Endodermal cell (in vitro differentiated cells): ENCODE measurements around the gene MSH6. TPM values are rescaled to one million over a fixed set of nuclear protein-coding genes. Genes with fewer than 3 reads are reported as not detected.
A peak's percentile ranks its signal among the peaks of the same experiment; 100 is the strongest.

ENCODE experiments used
- DNase-seq: peaks from one replicate; pipeline ENCODE4 v3.0.0-alpha.2; 2017
- H3K27ac ChIP-seq: 2 replicates; pipeline ENCODE4 v1.5.1; 2013; ENCODE audit warnings: mild to moderate bottlenecking, low read depth, low read length, moderate library complexity
- H3K27me3 ChIP-seq: 2 replicates; pipeline ENCODE4 v1.6.1; 2013; ENCODE audit warnings: mild to moderate bottlenecking, low read length, moderate library complexity; ENCODE audit not compliant: insufficient read depth, control insufficient read depth, poor library complexity, severe bottlenecking
- H3K36me3 ChIP-seq: 2 replicates; pipeline ENCODE4 v1.7.0; 2013; ENCODE audit warnings: mild to moderate bottlenecking, low read length, moderate library complexity; ENCODE audit not compliant: control insufficient read depth, insufficient read depth
- H3K4me1 ChIP-seq: one replicate; pipeline ENCODE4 v1.7.0; 2013; ENCODE audit warnings: low read length; ENCODE audit not compliant: control insufficient read depth, insufficient read depth
- H3K4me3 ChIP-seq: 2 replicates; pipeline ENCODE4 v1.5.1; 2013; ENCODE audit warnings: mild to moderate bottlenecking, low read length, moderate library complexity
- H3K9ac ChIP-seq: 2 replicates; pipeline ENCODE4 v1.6.1; 2013; ENCODE audit warnings: mild to moderate bottlenecking, low read length, moderate library complexity; ENCODE audit not compliant: poor library complexity, severe bottlenecking; ENCODE audit errors: extremely low read depth
- H3K9me3 ChIP-seq: 2 replicates; pipeline ENCODE4 v1.6.1; 2013; ENCODE audit warnings: mild to moderate bottlenecking, low read length, moderate library complexity; ENCODE audit not compliant: control insufficient read depth
- H3K27ac Mint-ChIP-seq: 2 replicates; pipeline ENCODE4 v1.8.0; 2020; ENCODE audit warnings: mixed read lengths
- H3K27me3 Mint-ChIP-seq: 2 replicates; pipeline ENCODE4 v1.8.0; 2021; ENCODE audit warnings: mild to moderate bottlenecking, mixed read lengths; ENCODE audit not compliant: insufficient read depth
- H3K36me3 Mint-ChIP-seq: 2 replicates; pipeline ENCODE4 v1.8.0; 2020; ENCODE audit warnings: low read depth, mixed read lengths
- H3K4me1 Mint-ChIP-seq: 2 replicates; pipeline ENCODE4 v1.8.0; 2020; ENCODE audit warnings: mixed read lengths
- H3K4me3 Mint-ChIP-seq: 2 replicates; pipeline ENCODE4 v1.8.0; 2020; ENCODE audit warnings: mild to moderate bottlenecking, moderate library complexity, mixed read lengths
- H3K9me3 Mint-ChIP-seq: 2 replicates; pipeline ENCODE4 v1.8.0; 2020; ENCODE audit warnings: mild to moderate bottlenecking, mixed read lengths
- WGBS, 2 experiments: methylation state at CpG; one replicate each; pipeline versions ENCODE4 v1.1.5 to v1.1.7; 2013; ENCODE audit warnings: missing lambda C conversion rate in 2 of 2, mixed read lengths in 1 of 2; ENCODE audit not compliant: insufficient coverage in 1 of 2, insufficient read length in 1 of 2; 5-methylcytosine and 5-hydroxymethylcytosine counted together
- total RNA-seq, 2 donors: library from RNA; stranded (reverse); fragmentation: NEBNext Ultra II Directional in 1 of 2; extraction: Animal tissue kit (Norgen Biotek cat#: 25700) in 1 of 2; gene quantifications; 2 replicates in 1 of 2; 3 replicates in 1 of 2; pipeline ENCODE4 v1.2.1, GENCODE V29; 2021
- TF ChIP-seq, protein P1 (sequence below): fragments of 200-600 bp; sonication (generic); conservative IDR thresholded peaks from 2 replicates; pipeline ENCODE4 v1.5.0; 2021; ENCODE audit warnings: antibody characterized with exemption, mild to moderate bottlenecking

MSH6 gene
- total RNA-seq, 2 donors from 2014 or later = 363 to 368 TPM

GRCh38 chr2:47783486-47784351 is 774 bp downstream of the MSH6 start:
- Mint-ChIP-seq H3K4me3 (peak overlapping the region; percentile 88), H3K4me1 (peaks cover 14% of the 10 kb centered on the region), H3K27ac (peak overlapping the region; percentile 93), H3K36me3 (peaks cover 37% of the 10 kb centered on the region), H3K27me3 (no peaks in the 10 kb centered on the region), H3K9me3 (no peaks in the 10 kb centered on the region)
- no peaks in the 10 kb centered on the region for H3K27me3 ChIP-seq
- TF ChIP-seq, protein P1, sequence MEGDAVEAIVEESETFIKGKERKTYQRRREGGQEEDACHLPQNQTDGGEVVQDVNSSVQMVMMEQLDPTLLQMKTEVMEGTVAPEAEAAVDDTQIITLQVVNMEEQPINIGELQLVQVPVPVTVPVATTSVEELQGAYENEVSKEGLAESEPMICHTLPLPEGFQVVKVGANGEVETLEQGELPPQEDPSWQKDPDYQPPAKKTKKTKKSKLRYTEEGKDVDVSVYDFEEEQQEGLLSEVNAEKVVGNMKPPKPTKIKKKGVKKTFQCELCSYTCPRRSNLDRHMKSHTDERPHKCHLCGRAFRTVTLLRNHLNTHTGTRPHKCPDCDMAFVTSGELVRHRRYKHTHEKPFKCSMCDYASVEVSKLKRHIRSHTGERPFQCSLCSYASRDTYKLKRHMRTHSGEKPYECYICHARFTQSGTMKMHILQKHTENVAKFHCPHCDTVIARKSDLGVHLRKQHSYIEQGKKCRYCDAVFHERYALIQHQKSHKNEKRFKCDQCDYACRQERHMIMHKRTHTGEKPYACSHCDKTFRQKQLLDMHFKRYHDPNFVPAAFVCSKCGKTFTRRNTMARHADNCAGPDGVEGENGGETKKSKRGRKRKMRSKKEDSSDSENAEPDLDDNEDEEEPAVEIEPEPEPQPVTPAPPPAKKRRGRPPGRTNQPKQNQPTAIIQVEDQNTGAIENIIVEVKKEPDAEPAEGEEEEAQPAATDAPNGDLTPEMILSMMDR = peak; percentile 11
- peaks cover 33% of the 10 kb centered on the region for H3K36me3 ChIP-seq
- no peaks in the 10 kb centered on the region for H3K9me3 ChIP-seq
- peak overlapping the region; percentile 91 for H3K27ac ChIP-seq
- DNase-seq = peak; percentile 94
- H3K4me3 ChIP-seq = peak overlapping the region; percentile 87
- H3K9ac ChIP-seq = peak overlapping the region; percentile 92
- WGBS, 2 experiments = 0% methylated on average over 6 to 59 of the region's 71 CpGs
- peaks cover 5% of the 10 kb centered on the region for H3K4me1 ChIP-seq

GRCh38 chr2:47784352-47784851 is 1.5 kb downstream of the MSH6 start:
- Mint-ChIP-seq H3K4me1 (peaks cover 8% of the 10 kb centered on the region), H3K36me3 (peaks cover 39% of the 10 kb centered on the region), H3K9me3 (no peaks in the 10 kb centered on the region), H3K4me3 (peak overlapping the region; percentile 88), H3K27ac (peak overlapping the region; percentile 93), H3K27me3 (no peaks in the 10 kb centered on the region)
- peak overlapping the region; percentile 87 for H3K4me3 ChIP-seq
- peaks cover 38% of the 10 kb centered on the region for H3K36me3 ChIP-seq
- 23 to 43% methylated on average over 17 to 28 of the region's 28 CpGs for WGBS, 2 experiments
- DNase-seq = peak; percentile 65
- H3K9me3 ChIP-seq = no peaks in the 10 kb centered on the region
- H3K4me1 ChIP-seq = peaks cover under 1% of the 10 kb centered on the region
- TF ChIP-seq, protein P1 = no peak
- H3K9ac ChIP-seq = peak overlapping the region; percentile 92
- H3K27me3 ChIP-seq = no peaks in the 10 kb centered on the region
- H3K27ac ChIP-seq = no peak overlapping the region

DNA sequence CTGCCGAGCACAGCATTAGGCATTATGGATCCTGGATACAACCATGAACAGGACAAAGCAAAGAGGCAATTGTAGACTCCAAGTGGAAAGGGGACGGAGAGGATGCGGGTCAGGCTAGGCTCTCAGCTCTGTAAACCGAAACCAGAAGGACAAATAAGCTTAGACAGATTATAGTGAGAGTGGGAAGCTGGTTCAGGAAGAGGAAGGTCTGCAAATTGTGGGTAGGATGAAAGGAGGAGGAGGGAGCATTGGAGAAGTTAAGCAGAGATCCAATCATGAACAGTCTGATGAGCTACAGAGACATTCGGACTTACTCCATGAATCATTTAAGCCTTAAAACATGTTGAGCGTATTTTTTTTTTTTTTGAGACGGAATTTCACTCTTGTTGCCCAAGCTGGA is 3.0 kb downstream of the MSH6 start:
- no peaks in the 10 kb centered on the region for H3K27me3 Mint-ChIP-seq
- H3K4me1 ChIP-seq = no peaks in the 10 kb centered on the region
- H3K9ac ChIP-seq = no peak overlapping the region
- peak overlapping the region; percentile 87 for H3K4me3 ChIP-seq
- DNase-seq = no peak
- H3K9me3 ChIP-seq = no peaks in the 10 kb centered on the region
- H3K27ac Mint-ChIP-seq = peak overlapping the region; percentile 34
- H3K36me3 Mint-ChIP-seq = peaks cover 50% of the 10 kb centered on the region
- no peaks in the 10 kb centered on the region for H3K9me3 Mint-ChIP-seq
- WGBS, 2 experiments = 95% methylated on average over 4 to 7 of the region's 7 CpGs
- peak overlapping the region; percentile 88 for H3K4me3 Mint-ChIP-seq
- H3K27ac ChIP-seq = no peak overlapping the region
- H3K36me3 ChIP-seq = peaks cover 54% of the 10 kb centered on the region
- TF ChIP-seq, protein P1 = no peak
- no peaks in the 10 kb centered on the region for H3K27me3 ChIP-seq
- peaks cover 8% of the 10 kb centered on the region for H3K4me1 Mint-ChIP-seq
